ENCODE results near the gene SYT17.

Gene SYT17

DNA sequence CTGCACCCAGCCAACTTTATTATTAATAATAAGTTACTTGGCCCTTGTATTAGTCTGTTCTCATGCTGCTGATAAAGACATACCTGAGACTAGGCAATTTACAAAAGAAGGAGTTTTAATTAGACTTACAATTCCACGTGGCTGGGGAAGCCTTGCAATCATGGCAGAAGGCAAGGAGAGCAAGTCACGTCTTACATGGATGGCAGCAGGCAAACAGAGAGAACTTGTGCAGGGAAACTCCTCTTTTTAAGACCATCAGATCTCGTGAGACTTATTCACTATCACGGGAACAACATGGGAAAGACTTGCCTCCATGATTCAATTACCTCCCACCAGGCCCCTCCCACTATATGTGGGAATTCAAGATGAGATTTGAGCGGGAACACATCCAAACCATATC is 47.7 kb downstream of the SYT17 start:
- no peak for DNase-seq (ENCODE audit: low read depth in 2 of 2)

- DNase-seq (ENCODE audit: low read depth in 2 of 2), result no peak
Observed at GRCh38 chr16:19218581-19218980, 50.5 kb downstream of the SYT17 start.

GRCh38 chr16:19219836-19220235 is 51.8 kb downstream of the SYT17 start:
- no peak for DNase-seq (ENCODE audit: low read depth in 2 of 2)

DNA sequence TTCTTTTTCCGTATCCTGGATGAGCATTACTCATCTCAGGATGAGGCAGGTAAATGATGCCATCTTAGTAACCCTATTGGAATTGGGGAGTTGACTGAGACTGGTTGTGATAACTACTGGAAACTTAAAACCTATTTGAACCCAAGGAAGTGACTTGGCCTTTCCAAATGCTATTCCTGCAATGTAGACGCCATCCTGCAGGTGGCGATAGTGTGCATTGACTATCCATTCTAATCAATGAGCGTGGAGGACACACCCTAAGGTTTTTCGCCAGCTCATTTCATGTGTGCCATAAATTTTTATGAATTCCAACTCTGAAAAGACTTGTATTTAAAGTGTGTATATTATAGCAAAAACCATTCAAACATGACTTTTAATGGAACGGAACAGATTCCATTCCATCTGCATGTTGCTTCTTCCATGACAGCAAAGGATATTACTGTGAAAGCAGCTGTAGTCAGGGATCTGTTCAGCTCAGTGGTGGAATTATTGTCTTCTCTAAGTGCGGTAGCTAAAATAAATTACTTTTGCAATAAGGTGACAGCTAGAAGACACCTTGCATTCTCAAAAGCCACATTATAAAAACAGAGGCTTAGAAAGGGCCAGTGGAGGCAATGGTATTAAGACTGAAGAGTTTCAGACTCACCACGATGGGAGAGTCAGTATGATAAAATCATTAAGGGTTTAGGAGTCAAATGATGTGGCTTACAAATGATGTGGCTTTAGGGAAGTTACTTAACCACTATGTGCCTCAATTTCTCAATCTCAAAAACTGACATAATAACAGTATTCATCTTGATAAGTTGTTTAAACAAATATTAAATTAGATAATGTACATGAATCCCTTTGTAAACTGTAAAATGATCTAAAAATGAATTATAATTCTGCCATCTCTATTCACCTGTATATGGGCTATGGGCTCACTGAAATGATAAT is 55.5 kb downstream of the SYT17 start:
- DNase-seq (ENCODE audit: low read depth in 2 of 2), result no peak

DNA sequence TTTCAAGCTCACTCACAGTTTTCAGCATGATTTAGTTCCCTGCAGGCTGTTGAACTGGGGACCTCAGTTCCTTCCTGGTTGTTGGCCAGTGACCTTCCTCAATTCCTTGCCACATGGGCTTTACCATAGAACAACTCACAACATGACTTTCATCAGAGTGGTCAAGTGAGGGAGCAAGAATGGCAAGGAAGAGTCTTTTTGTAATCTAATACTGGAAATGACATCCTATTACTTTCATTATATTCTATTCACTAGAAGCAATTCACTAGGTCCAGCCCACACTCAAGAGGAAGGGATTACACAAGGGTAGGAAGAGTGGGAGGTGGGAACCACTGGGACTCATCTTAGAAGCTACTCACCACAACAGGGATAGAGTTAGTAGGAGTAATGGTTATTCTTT is 57.6 kb downstream of the SYT17 start:
- DNase-seq (ENCODE audit: low read depth in 2 of 2), result no peak

DNA sequence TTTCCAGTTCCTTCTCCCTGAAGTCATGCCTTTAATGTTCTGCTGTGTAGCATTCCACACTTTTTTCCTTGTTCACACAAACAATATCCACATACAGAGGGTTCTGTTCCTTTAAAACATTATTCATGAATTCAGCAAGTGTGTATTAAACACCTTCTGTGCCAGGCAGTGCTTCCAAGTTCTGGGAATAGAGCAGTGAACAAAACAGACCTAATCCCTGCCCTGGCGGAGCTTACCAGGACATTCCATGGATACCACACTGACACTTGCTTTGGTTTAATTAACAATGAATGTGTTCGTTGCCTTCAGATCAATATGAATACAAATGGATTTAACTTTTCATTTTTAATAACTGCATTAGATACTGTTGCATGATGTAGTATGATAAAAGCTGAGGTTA is 59.6 kb downstream of the SYT17 start:
- no peak for DNase-seq (ENCODE audit: low read depth in 2 of 2)

DNA sequence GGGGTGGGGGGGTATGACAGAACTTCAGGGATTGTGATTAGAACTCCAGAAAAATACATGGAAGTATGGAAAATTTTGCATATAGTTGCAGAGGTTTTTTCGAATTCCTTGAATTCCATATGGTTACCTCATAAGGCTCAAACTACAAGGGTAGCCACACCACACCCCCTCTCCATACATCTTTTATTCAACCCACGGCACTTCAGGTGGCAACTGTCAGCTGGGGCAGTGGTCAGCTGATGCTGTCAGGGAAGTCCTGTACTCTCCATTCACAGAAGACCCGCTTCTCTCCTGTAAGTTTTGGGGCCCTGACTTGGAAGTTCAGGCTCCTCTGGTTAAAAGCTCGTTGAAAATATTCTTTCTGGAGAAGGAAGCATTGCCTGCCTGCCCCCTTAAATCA is 60.0 kb downstream of the SYT17 start:
- no peak for DNase-seq (ENCODE audit: low read depth in 2 of 2)

- no peak for DNase-seq (ENCODE audit: low read depth in 2 of 2)
Observed at GRCh38 chr16:19228575-19228974, 60.5 kb downstream of the SYT17 start.

- DNase-seq (ENCODE audit: low read depth in 2 of 2), result no peak
Observed at GRCh38 chr16:19230575-19230974, 62.5 kb downstream of the SYT17 start.

DNA sequence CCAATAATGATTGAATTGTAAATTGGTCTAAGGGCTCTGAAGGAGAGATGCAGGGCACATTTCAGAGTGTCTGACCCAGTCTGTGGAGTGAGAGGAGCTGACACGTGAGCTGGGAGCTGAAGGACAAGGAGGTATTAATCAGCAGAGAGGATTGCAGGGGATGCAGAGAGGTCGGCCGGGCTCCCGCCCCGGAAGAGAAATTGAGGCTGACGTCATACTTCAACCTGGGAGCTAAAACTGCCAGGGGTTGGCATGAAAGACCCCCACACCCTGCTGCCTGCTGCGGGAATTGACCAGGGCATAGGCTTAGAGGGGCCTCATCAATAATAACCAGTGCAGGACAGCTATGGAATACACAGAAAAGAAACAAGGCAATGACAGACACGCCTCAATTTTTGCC is 63.8 kb downstream of the SYT17 start:
- no peak for DNase-seq (ENCODE audit: low read depth in 2 of 2)

DNA sequence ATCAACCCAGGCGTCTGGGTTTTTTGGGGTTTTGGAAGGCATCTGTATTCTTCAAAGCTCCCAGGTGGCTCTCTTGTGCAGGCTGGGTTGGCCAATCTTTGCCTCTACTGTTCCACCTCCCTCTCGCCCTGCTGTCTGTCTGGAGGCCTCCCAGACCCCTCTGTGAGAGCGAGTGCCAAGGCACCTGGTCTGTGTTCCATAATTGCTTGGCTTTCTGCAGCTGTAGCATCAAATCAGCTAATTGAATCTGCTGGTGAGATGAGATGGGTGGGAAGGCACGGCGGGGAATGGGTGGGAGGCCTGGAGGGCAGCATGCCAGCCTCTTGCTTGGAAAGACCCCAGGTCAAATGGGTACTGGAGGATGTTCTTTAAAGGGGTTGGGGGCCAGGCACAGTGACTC is 64.9 kb downstream of the SYT17 start:
- no peak for DNase-seq (ENCODE audit: low read depth in 2 of 2)

DNA sequence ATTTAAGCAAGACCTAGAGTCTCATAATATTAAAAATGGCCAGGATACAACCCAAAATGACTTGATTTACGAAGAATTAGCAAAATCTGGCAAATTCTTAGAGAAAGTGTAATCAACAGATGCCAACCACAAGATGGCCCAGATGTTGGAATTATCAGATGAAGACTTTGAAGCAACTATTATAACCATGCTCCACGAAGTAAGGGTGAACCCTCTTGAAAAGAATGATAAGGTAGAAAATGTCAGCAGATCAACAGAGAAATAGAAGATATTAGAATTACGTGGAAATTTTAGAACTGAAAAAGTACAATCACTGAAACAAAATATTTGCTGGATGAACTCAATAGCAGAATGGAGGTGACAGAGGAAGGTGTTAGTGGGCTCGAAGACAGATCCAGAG is 67.4 kb downstream of the SYT17 start:
- DNase-seq (ENCODE audit: low read depth in 2 of 2), result no peak

DNA sequence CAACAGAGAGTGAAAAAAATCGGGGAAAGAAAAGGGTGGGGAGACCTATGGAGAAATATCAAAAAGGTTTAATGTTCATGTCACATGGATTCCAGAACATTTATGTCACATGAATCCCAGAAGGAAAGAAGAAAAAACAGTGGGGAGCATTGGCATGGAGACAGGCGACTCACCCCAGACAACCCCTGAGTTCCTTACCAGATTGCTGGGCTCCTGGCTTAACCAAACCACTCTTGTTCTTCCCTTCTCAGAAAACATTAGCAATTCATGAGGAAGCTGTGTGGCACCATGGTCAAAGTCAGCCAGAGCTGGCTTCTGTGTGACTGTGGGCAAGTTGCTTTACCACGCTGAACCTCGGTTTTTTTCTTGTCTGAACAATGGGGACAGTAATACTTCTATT is 67.8 kb downstream of the SYT17 start:
- DNase-seq (ENCODE audit: low read depth in 2 of 2), result no peak

DNA sequence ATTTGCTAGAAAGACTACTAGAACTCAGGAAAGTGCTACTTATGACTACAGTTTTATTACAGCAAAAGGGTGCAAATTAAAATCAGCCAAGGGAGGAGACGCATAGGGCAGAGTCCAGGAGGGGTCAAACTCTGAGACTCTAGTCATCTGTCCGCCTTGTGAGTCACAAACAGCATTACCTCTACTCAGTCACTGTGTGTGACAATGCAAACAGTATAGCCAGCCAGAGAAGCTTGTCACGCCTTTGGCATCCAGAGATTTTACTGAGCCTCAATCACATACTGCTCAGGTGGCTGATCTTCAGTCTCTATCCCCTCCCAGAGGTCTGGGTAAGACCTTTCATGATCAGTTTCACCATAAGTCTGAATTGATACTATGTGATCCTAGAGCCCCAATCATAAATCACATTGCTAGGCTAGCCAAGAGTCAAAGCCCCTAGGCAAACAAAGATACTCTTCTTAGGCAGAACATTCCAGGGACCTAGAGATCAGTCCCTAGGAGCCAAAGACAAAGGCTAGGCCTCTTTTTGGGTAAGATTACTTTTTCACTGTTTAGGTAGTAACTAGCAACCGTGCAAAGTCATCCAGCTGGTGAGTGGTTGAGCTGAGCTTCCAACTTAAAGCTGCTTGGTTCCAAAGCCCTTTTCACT is 68.6 kb downstream of the SYT17 start:
- DNase-seq (ENCODE audit: low read depth in 2 of 2), result no peak

DNA sequence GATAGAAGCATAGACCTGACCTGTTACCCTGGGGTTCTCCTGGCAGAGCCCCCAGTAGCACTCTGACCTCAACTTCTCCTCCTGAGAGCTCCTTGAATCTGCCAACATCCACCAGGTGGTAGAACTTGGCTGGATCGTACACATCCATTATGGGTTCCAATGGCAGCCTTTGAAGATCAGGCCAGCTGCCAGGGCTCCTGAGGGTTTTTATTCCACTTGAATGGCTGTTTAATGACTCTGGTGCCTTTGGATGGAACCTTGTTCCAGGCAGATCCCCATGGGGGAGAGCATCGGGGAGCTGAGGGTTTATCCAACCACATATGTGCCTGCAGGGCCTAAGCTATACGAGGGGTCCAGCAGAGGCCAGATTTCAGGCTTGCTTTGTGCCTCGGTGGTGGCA is 70.4 kb downstream of the SYT17 start:
- no peak for DNase-seq (ENCODE audit: low read depth in 2 of 2)

GRCh38 chr16:19239511-19240155 is 71.6 kb downstream of the SYT17 start:
- DNase-seq (ENCODE audit: low read depth in 2 of 2), result no peak

GRCh38 chr16:19240494-19240893 is 72.5 kb downstream of the SYT17 start:
- no peak for DNase-seq (ENCODE audit: low read depth in 2 of 2)

DNA sequence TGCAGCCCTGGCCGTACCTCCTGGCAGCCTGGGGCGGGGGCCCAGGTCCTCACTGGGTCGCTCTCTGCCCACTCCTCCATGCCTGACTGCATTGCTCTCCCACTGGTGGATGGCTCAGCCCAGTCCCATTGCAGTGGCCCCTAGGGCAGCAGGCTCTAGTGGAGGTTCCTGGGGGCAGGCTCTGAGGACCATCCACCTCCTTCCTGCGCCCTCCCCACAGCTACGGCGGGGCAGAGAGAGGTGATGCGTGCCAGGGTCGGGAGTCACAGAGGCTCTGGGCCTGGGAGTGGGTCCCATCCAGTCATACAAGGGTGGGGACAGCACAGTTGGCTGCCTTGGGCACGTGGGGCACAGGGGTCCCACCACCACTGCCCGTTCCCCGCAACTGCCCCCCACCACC is 73.5 kb downstream of the SYT17 start:
- DNase-seq (ENCODE audit: low read depth in 2 of 2), result no peak

GRCh38 chr16:19242186-19242585 is 74.1 kb downstream of the SYT17 start:
- no peak for DNase-seq (ENCODE audit: low read depth in 2 of 2)

GRCh38 chr16:19242987-19243575 is 75.0 kb downstream of the SYT17 start:
- no peak for DNase-seq (ENCODE audit: low read depth in 2 of 2)

- DNase-seq (ENCODE audit: low read depth in 2 of 2), result no peak
Observed at GRCh38 chr16:19245326-19245925, 77.4 kb downstream of the SYT17 start.

DNA sequence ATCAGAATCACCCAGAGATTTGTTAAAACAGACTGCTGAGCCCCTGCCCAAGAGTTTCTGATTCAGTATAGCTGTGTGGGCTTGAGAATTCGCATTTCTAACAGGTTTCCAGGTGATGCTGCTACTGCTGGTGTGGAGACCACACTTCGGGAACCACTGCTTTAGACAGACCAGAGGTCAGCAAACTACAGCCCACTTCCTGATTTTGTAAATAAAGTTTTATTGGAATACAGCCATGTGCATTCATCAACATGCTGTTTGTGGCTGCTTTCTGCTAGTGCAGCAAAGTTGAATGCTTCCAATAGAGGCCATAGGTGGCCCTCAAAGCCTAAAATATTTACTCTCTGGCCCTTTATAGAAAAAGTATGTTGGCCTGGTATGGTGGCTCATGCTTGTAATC is 84.9 kb downstream of the SYT17 start:
- no peak for DNase-seq (ENCODE audit: low read depth in 2 of 2)
